GM12872 (cell line): ENCODE results near the gene SLC19A1.

Experiments
- TF ChIP-seq, protein P1 (sequence below): IDR thresholded peaks from 3 replicates; pipeline ENCODE4 v1.5.1; 2011; ENCODE audit warnings: low read depth, mild to moderate bottlenecking, low read length, moderate library complexity; ENCODE audit not compliant: insufficient read depth

Gene SLC19A1

DNA sequence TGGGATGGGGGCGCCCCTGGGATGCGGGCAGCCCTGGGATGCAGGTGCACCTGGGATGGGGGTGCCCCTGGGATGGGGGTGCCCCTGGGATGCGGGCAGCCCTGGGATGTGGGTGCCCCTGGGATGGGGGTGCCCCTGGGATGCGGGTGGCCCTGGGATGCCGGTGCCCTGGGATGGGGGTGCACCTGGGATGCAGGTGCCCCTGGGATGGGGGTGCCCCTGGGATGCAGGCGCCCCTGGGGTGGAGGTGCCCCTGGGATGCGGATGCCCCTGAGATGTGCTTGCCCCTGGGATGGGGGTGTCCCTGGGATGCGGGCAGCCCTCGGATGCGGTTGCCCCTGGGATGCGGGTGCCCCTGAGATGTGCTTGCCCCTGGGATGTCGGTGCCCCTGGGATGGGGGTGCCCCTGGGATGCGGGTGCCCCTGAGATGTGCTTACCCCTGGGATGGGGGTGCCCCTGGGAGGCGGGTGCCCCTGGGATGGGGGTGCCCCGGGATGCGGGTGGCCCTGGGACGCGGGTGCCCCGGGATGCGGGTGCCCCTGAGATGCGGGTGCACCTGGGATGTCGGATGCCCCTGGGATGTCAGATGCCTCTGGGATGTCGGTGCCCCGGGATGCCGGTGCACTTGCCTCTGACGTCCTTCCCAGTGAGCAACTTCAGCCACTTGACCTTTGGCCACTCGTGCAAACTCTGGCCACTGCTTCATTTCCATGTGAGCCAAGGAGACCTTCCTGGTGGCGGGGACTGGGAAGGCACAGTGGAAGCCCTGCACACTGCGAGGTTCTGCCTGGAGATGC lies 37.3 kb upstream of the SLC19A1 start:
- TF ChIP-seq, protein P1, sequence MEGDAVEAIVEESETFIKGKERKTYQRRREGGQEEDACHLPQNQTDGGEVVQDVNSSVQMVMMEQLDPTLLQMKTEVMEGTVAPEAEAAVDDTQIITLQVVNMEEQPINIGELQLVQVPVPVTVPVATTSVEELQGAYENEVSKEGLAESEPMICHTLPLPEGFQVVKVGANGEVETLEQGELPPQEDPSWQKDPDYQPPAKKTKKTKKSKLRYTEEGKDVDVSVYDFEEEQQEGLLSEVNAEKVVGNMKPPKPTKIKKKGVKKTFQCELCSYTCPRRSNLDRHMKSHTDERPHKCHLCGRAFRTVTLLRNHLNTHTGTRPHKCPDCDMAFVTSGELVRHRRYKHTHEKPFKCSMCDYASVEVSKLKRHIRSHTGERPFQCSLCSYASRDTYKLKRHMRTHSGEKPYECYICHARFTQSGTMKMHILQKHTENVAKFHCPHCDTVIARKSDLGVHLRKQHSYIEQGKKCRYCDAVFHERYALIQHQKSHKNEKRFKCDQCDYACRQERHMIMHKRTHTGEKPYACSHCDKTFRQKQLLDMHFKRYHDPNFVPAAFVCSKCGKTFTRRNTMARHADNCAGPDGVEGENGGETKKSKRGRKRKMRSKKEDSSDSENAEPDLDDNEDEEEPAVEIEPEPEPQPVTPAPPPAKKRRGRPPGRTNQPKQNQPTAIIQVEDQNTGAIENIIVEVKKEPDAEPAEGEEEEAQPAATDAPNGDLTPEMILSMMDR = no peak

DNA sequence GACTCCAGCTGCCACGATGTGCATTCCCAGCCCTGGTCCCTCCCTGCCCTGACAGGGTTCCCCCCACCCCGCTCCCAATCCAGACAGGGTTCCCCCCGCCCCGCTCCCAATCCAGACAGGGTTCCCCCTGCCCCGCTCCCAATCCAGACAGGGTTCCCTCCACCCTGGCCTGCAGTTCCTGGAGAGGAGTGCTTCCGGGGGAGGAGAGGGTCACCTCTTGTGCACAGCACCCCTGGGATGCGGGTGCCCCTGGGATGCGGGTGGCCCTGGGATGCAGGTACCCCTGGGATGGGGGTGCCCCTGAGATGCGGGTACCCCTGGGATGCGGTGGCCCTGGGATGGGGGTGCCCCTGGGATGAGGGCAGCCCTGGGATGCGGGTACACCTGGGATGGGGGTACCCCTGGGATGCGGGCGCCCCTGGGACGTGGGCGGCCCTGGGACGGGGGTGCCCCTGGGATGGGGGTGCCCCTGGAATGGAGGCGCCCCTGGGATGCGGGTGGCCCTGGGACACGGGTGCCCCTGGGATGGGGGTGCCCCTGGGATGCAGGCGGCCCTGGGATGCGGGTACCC lies 36.7 kb upstream of the SLC19A1 start:
- TF ChIP-seq, protein P1 = no peak

DNA sequence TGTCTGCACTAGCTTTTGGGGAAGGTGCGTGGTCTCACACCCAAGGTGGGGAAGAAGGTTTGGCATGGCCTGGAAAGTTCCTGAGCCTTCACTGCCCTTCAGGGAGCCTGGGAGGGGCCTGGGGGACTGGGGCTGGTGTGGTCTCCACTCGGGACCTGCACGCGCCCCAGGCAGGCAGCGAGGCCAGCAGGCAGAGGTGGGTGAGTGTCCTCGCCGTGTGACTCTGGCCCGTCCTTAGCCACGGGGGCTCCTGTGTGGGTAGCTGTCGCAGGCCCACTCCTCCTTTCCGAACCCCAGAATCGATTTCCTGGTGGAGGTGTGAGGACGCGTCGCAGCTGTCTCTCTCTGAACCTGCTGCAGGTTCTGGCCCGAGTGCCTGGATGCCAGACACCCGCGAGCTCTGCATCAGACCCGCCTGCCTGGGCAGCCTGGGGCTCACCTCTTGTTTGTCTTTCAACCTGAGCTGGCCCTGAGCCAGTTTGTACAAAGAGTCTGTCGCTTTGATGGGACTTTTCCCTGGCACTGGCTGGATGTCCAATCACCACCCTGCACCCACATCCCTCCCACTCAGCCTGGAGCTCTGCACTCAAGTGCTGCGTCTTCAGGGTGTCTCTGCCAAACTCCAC lies 36.0 kb upstream of the SLC19A1 start:
- TF ChIP-seq, protein P1 = no peak

DNA sequence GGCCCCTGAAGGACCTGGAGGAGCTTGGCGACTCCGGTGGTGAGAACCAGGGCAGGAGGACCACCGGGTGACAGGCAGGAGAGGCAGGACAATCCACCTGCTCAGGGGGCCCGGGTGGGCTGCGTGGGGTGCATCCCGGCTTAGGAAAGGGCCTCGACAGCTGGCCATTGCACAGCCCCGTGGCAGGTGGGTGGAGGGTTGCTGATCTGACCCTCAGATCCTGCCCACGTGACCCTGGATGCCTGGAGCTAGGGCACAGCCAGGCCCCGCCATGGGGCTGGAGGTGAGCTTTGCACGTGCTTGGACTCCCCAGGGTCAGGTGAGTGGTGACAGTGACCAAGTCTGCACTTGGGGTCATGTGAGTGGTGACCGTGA lies 35.5 kb upstream of the SLC19A1 start:
- TF ChIP-seq, protein P1 = no peak

DNA sequence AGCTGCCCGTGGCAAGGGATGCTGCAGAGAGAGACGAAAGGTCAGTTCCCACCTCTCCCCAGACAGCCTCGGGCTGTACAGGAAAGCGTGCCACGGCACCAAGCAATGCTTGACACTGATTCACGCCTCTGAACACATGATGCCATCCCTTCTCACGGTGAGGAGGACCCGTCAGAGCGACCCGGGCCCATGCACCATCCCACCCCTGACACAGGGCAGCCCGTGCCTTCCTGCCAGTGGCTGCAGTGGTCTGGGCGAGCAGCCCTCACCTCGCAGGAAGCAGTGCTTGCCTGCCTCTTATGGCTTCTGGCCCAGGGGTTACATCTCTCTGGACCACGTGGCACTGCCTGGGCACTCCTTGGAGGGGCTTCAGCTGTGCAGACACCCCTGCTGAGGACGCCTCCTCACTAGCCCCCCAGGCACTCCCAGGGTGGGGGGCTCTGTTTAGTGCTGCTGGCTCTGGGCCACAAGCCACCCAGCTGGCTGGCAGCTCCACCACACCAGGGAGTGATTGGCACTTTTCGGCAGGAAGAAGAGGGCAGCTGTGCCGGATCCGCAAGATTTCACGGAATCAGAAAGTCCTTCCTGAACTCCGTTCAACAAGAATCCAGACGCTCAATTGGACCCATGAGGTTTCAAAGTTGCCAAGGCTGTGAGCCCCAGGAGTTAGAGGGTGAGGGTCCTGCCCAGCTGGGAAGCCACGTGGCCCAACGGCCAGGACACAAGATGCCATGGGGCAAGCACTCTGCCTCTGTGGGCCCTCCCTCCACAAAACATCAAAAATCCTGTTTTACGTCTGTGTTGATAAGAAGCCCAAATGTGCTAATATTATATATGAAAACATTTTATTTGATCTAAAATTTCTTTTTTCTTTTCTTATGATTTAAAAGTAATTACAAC lies 34.8 kb upstream of the SLC19A1 start:
- TF ChIP-seq, protein P1 = no peak

DNA sequence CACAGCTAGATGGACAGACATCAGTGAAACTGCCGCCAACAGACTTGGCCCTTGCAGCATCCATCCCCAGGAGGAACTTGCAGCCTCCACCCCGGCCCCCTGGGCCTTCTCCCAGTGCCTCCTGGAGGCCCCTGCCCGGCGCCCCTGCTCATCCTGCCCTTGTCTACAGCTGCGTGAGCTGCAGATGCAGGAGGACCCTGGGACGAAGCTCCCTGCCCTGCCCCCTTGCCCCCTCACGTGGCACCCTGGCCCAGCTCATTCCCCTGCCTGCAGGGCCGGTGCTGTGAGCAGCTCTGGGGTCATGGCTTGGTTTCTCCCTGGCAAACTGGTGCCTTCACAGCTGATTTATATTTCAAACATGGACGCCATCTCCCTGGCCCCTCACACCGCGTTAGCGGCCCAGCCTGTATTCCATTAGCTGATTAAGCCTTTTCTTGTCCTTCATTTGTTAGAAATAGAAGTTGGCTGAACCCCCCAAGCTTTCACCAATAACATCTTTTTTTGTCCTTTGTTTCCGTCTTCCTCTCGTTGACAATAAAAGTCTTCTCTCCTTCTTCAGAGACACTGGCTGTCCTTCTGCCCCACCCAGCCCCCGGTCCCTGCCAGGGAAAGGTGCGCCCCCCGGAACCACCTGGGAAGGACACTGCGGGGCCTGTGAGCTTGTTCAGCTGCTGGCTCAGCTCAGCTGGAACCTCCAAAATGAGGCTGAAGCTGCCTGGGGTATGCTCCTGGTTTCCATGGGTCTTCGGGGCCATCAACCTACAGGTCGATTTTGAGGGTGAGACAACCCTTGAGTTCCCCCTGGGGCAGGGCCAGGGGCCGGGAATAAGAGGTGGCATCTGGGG lies 34.0 kb upstream of the SLC19A1 start:
- TF ChIP-seq, protein P1 = no peak
